IMR-90 (cell line): ENCODE results near the gene EHMT1. TPM values are rescaled to one million over a fixed set of nuclear protein-coding genes. Genes with fewer than 3 reads are reported as not detected.

Experiments
- ATAC-seq: fragments of 200-7000 bp; cut with Tn5 transposase; 2 replicates; pipeline ENCODE4 v1.9.1; 2020; ENCODE audit warnings: low read depth, mild to moderate bottlenecking, moderate library complexity
- BruUV-seq: library from RNA; stranded (reverse); fragments of 400-500 nt; replicated peaks from 2 replicates; lab custom pipeline; 2021; lab: Mats Ljungman, UMichigan
- CTCF ChIA-PET: fragments of 300-600 bp; formaldehyde crosslinking; extraction: SDS; loops from one replicate; lab custom pipeline; 2021; ENCODE audit warnings: antibody characterized with exemption; lab: Yijun Ruan, JAX
- POLR2A ChIA-PET: fragments of 300-600 bp; sonication (Branson Sonifier 250); formaldehyde crosslinking; loops from one replicate; lab custom pipeline; 2022; ENCODE audit warnings: antibody characterized with exemption; ENCODE audit not compliant: unreplicated experiment; lab: Charles Lee
- DNase-seq: peaks from one replicate; pipeline ENCODE4 v3.0.0; 2013
- H2AFZ ChIP-seq: replicated peaks from 2 replicates; pipeline ENCODE3; 2013; ENCODE audit warnings: low read length, mild to moderate bottlenecking; ENCODE audit not compliant: poor library complexity
- H2AK5ac ChIP-seq: 2 replicates; pipeline ENCODE4 v1.6.1; 2013; ENCODE audit warnings: low read depth, low read length, inconsistent platforms
- H2AK9ac ChIP-seq: replicated peaks from 2 replicates; pipeline ENCODE3; 2013; ENCODE audit warnings: mild to moderate bottlenecking, low read depth, low read length, moderate library complexity; ENCODE audit not compliant: poor library complexity
- H2BK120ac ChIP-seq: 2 replicates; pipeline ENCODE4 v1.6.1; 2013; ENCODE audit warnings: low read depth, low read length, inconsistent platforms
- H2BK15ac ChIP-seq: 3 replicates; pipeline ENCODE4 v1.6.1; 2013; ENCODE audit warnings: low read depth, low read length, inconsistent platforms
- H2BK20ac ChIP-seq: 2 replicates; pipeline ENCODE4 v1.6.1; 2013; ENCODE audit warnings: low read depth, mild to moderate bottlenecking, inconsistent platforms, low read length, moderate library complexity
- H2BK5ac ChIP-seq: 2 replicates; pipeline ENCODE4 v1.6.1; 2013; ENCODE audit warnings: mild to moderate bottlenecking, low read depth, low read length, inconsistent platforms; ENCODE audit not compliant: poor library complexity, severe bottlenecking
- H3K14ac ChIP-seq: replicated peaks from 2 replicates; pipeline ENCODE4 v1.6.1; 2013; ENCODE audit warnings: low read depth, low read length, inconsistent platforms
- H3K18ac ChIP-seq: 2 replicates; pipeline ENCODE4 v1.6.1; 2013; ENCODE audit warnings: low read depth, low read length, control low read depth
- H3K23ac ChIP-seq: 2 replicates; pipeline ENCODE4 v1.6.1; 2013; ENCODE audit warnings: low read depth, low read length, inconsistent platforms
- H3K27ac ChIP-seq: 2 replicates; pipeline ENCODE4 v1.5.1; 2013; ENCODE audit warnings: mild to moderate bottlenecking, control low read depth, low read length; ENCODE audit not compliant: insufficient read depth
- H3K27me3 ChIP-seq: 2 replicates; pipeline ENCODE4 v1.6.1; 2013; ENCODE audit warnings: low read length; ENCODE audit not compliant: control insufficient read depth, insufficient read depth
- H3K36me3 ChIP-seq: 2 replicates; pipeline ENCODE4 v1.6.1; 2013; ENCODE audit warnings: low read length, mixed read lengths; ENCODE audit not compliant: control insufficient read depth, insufficient read depth
- H3K4ac ChIP-seq: 2 replicates; pipeline ENCODE4 v1.6.1; 2013; ENCODE audit warnings: low read depth, low read length, inconsistent platforms
- H3K4me1 ChIP-seq: 2 replicates; pipeline ENCODE4 v1.6.1; 2013; ENCODE audit warnings: low read length, mixed read lengths; ENCODE audit not compliant: control insufficient read depth, insufficient read depth
- H3K4me2 ChIP-seq: 2 replicates; pipeline ENCODE4 v1.6.1; 2013; ENCODE audit warnings: low read depth, mild to moderate bottlenecking, control low read depth, low read length, moderate library complexity
- H3K4me3 ChIP-seq: 2 replicates; pipeline ENCODE4 v1.5.1; 2013; ENCODE audit warnings: low read depth, mild to moderate bottlenecking, control low read depth, low read length, moderate library complexity; ENCODE audit not compliant: insufficient read depth
- H3K56ac ChIP-seq: 2 replicates; pipeline ENCODE4 v1.6.1; 2013; ENCODE audit warnings: low read length, inconsistent platforms; ENCODE audit not compliant: insufficient read depth; ENCODE audit errors: extremely low read depth
- H3K79me1 ChIP-seq, 2 experiments: 2 replicates each; pipeline ENCODE4 v1.6.1; 2013; ENCODE audit warnings: low read length in 2 of 2, inconsistent platforms in 1 of 2, low read depth in 1 of 2
- H3K9ac ChIP-seq: 2 replicates; pipeline ENCODE4 v1.6.1; 2013; ENCODE audit warnings: low read depth, low read length, control low read depth
- H3K9me1 ChIP-seq: 2 replicates; pipeline ENCODE4 v1.6.1; 2013; ENCODE audit warnings: low read length, inconsistent platforms; ENCODE audit not compliant: insufficient read depth
- H3K9me3 ChIP-seq: 2 replicates; pipeline ENCODE4 v1.6.1; 2013; ENCODE audit warnings: low read length; ENCODE audit not compliant: control insufficient read depth, insufficient read depth
- H4K20me1 ChIP-seq: 2 replicates; pipeline ENCODE4 v1.6.1; 2013; ENCODE audit warnings: low read length, inconsistent platforms; ENCODE audit not compliant: insufficient read depth
- H4K5ac ChIP-seq: 2 replicates; pipeline ENCODE4 v1.6.1; 2013; ENCODE audit warnings: mild to moderate bottlenecking, low read depth, low read length, control low read depth
- H4K8ac ChIP-seq, 2 experiments: 2 replicates each; pipeline ENCODE4 v1.6.1; 2013; ENCODE audit warnings: low read depth in 2 of 2, low read length in 2 of 2, control low read depth in 1 of 2, inconsistent platforms in 1 of 2
- H4K91ac ChIP-seq: 2 replicates; pipeline ENCODE4 v1.6.1; 2013; ENCODE audit warnings: low read depth, low read length, inconsistent platforms; ENCODE audit not compliant: insufficient read depth
- BHLHE40 ChIP-seq: fragments of 150-350 bp; IDR thresholded peaks from 2 replicates; pipeline ENCODE4 v1.6.1; 2016; ENCODE audit warnings: mild to moderate bottlenecking, low read depth, low read length
- CEBPB ChIP-seq: IDR thresholded peaks from 2 replicates; pipeline ENCODE4 v1.6.1; 2012; ENCODE audit warnings: low read depth, low read length, improper control_type of control experiment
- CTCF ChIP-seq: conservative IDR thresholded peaks from 2 replicates; pipeline ENCODE4 v1.5.1; 2012; ENCODE audit warnings: mild to moderate bottlenecking, low read depth, low read length, improper control_type of control experiment
- FOS ChIP-seq: fragments of 150-350 bp; IDR thresholded peaks from 2 replicates; pipeline ENCODE4 v1.6.1; 2016; ENCODE audit warnings: low read depth, low read length
- MAFK ChIP-seq: IDR thresholded peaks from 2 replicates; pipeline ENCODE4 v1.6.1; 2012; ENCODE audit warnings: low read depth, low read length, improper control_type of control experiment
- MAZ ChIP-seq: IDR thresholded peaks from 2 replicates; pipeline ENCODE4 v1.6.1; 2012; ENCODE audit warnings: low read depth, mild to moderate bottlenecking, low read length, improper control_type of control experiment, moderate library complexity, borderline replicate concordance
- MXI1 ChIP-seq: IDR thresholded peaks from 2 replicates; pipeline ENCODE4 v1.6.1; 2012; ENCODE audit warnings: low read depth, mild to moderate bottlenecking, low read length, moderate library complexity, borderline replicate concordance
- POLR2A ChIP-seq: IDR thresholded peaks from 2 replicates; pipeline ENCODE4 v1.6.1; 2012; ENCODE audit warnings: mild to moderate bottlenecking, low read depth, low read length
- RAD21 ChIP-seq: IDR thresholded peaks from 2 replicates; pipeline ENCODE4 v1.6.1; 2012; ENCODE audit warnings: low read length, improper control_type of control experiment
- SMC3 ChIP-seq: fragments of 150-350 bp; IDR thresholded peaks from 2 replicates; pipeline ENCODE4 v1.6.1; 2016; ENCODE audit warnings: low read depth, mild to moderate bottlenecking, antibody characterized with exemption, low read length, moderate library complexity
- USF2 ChIP-seq: fragments of 150-350 bp; IDR thresholded peaks from 2 replicates; pipeline ENCODE4 v1.6.1; 2017; ENCODE audit warnings: mild to moderate bottlenecking, antibody characterized with exemption, low read length, low read depth
- WGBS, 2 experiments: methylation state at CpG; one replicate each; pipeline versions ENCODE4 v1.1.5 to v1.1.7; 2013; ENCODE audit warnings: missing lambda C conversion rate in 2 of 2; ENCODE audit not compliant: insufficient read length in 1 of 2; ENCODE audit errors: extremely low coverage in 2 of 2; 5-methylcytosine and 5-hydroxymethylcytosine counted together
- dilution Hi-C: fragments of 300-500 bp; cut with HindIII; formaldehyde crosslinking; loops from one replicate; pipeline ENCODE4 v1.14.3; 2018; ENCODE audit warnings: low sequenced_read_pairs; ENCODE audit not compliant: unreplicated experiment
- in situ Hi-C: fragments of 300-500 bp; cut with MboI; formaldehyde crosslinking; loops from 3 replicates; pipeline ENCODE4 v1.14.3; 2019; ENCODE audit warnings: low sequenced_read_pairs, inconsistent platforms, mixed read lengths
- intact Hi-C: fragments of 100-400 bp; cut with micrococcal nuclease; formaldehyde crosslinking; loops from 2 replicates; pipeline ENCODE4 v1.10.0; 2022
- polyA plus RNA-seq, 3 experiments: library from polyadenylated mRNA; depleted of rRNA; stranded (reverse); fragments of >200 nt; gene quantifications; 2 replicates each; pipeline ENCODE4 v1.2.3, GENCODE V29; 2012; ENCODE audit warnings: low replicate concordance in 1 of 3
- total RNA-seq: library from RNA; depleted of rRNA; stranded (reverse); fragments of >200 nt; gene quantifications from 2 replicates; pipeline ENCODE4 v1.2.3, GENCODE V29; 2012

Gene EHMT1
- total and polyA plus RNA-seq, 2 of the 4 experiments (the other 2 are of a cell fraction), result 32.8 to 35.1 TPM

DNA sequence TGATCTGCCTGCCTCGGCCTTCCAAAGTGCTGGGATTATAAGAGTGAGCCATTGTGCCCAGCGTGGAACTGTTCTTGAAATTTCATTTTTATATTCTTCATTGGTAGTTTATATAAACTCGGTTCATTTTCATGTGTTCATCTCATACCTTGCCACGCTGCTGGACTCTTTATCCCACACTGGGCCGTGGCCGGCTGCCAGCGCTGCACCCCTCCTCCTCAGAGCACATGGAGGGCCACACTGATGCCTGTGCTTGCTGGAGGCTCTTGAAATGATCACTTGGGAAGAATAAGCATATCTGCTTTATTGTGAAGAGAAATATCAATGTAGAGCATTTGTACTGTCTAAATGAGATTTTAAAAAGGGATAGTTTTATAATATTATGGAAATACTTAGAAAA is 69.5 kb downstream of the EHMT1 start:
- no peak for DNase-seq
- ChIA-PET POLR2A (no interaction called here), CTCF (no interaction called here)
- H2BK15ac ChIP-seq, result no peak overlapping the region
- no peak overlapping the region for H2BK120ac ChIP-seq
- H4K20me1 ChIP-seq, result peaks cover 74% of the 10 kb centered on the region
- TF ChIP-seq USF2, result no peak
- no peak for TF ChIP-seq CTCF
- no peak for TF ChIP-seq FOS
- TF ChIP-seq POLR2A, result no peak
- no peak for TF ChIP-seq BHLHE40
- no peak for TF ChIP-seq RAD21
- no peak for TF ChIP-seq CEBPB
- no peak for TF ChIP-seq MAZ
- TF ChIP-seq MAFK, result no peak
- TF ChIP-seq SMC3, result no peak
- no peak for TF ChIP-seq MXI1
- ATAC-seq, result no peak
- intact Hi-C loops (no loop called here), dilution Hi-C loops (no loop called here), in situ Hi-C loops (no loop called here)
- no peak overlapping the region for H3K18ac ChIP-seq
- no peak overlapping the region for H3K4ac ChIP-seq
- no peak overlapping the region for H3K14ac ChIP-seq
- no peak overlapping the region for H3K4me2 ChIP-seq
- H3K4me3 ChIP-seq, result no peak overlapping the region
- no TSS peak for BruUV-seq
- no peak overlapping the region for H2AFZ ChIP-seq
- H2AK5ac ChIP-seq, result no peak overlapping the region
- no peaks in the 10 kb centered on the region for H3K36me3 ChIP-seq
- no peak overlapping the region for H4K91ac ChIP-seq
- H3K9ac ChIP-seq, result no peak overlapping the region
- no peak overlapping the region for H3K23ac ChIP-seq
- H3K27ac ChIP-seq, result no peak overlapping the region
- no peaks in the 10 kb centered on the region for H3K9me3 ChIP-seq
- no peak overlapping the region for H2BK20ac ChIP-seq
- H3K9me1 ChIP-seq, result peaks cover 25% of the 10 kb centered on the region
- no peak overlapping the region for H4K8ac ChIP-seq
- no peak overlapping the region for H4K5ac ChIP-seq
- no CpG with 5 or more reads among the region's 7 CpGs for WGBS, 2 experiments
- H3K79me1 ChIP-seq, result peaks cover 44 to 92% of the 10 kb centered on the region in 2 experiments
- no peak overlapping the region for H2AK9ac ChIP-seq
- H3K27me3 ChIP-seq, result no peaks in the 10 kb centered on the region
- no peak overlapping the region for H2BK5ac ChIP-seq
- H3K56ac ChIP-seq, result no peak overlapping the region
- peaks cover 5% of the 10 kb centered on the region for H3K4me1 ChIP-seq
